Activated effector memory CD4-positive, alpha-beta T cell treated with anti-CD3 and anti-CD28 coated beads, Interleukin-2, amount 50 U/mL, for 16 hours (primary cell): Measurements from ENCODE around the gene SLC16A5.
"Not testable (repeated sequence)": the region's sequence is repeated elsewhere in the genome, so short reads cannot be mapped to it uniquely, and the experiment has no call there.

Source experiments
- DNase-seq: peaks from one replicate; pipeline ENCODE4 v3.0.0-alpha.2; 2020

The SLC16A5 gene

GRCh38 chr17:75113798-75114551 is 26.2 kb downstream of the SLC16A5 start:
- peak; percentile 94 for DNase-seq

GRCh38 chr17:75114552-75115314 is 27.0 kb downstream of the SLC16A5 start:
- no peak for DNase-seq

- DNase-seq, result no peak
Observed at GRCh38 chr17:75115555-75115954, 27.8 kb downstream of the SLC16A5 start.

- DNase-seq, result no peak
Observed at GRCh38 chr17:75116737-75117136, 29.0 kb downstream of the SLC16A5 start.

- DNase-seq, result no peak
Observed at GRCh38 chr17:75118307-75118706, 30.6 kb downstream of the SLC16A5 start.

GRCh38 chr17:75124041-75124818 is 36.5 kb downstream of the SLC16A5 start:
- peak; percentile 90 for DNase-seq

GRCh38 chr17:75124819-75125162 is 37.0 kb downstream of the SLC16A5 start:
- no peak for DNase-seq

- DNase-seq, result no peak
Observed at GRCh38 chr17:75125984-75126383, 38.2 kb downstream of the SLC16A5 start.

- no peak for DNase-seq
Observed at GRCh38 chr17:75126954-75127353, 39.2 kb downstream of the SLC16A5 start.

- not testable (repeated sequence) for DNase-seq
Observed at GRCh38 chr17:75127936-75128335, 40.2 kb downstream of the SLC16A5 start.

GRCh38 chr17:75128694-75129505 is 41.1 kb downstream of the SLC16A5 start:
- DNase-seq, result no peak

- DNase-seq, result no peak
Observed at GRCh38 chr17:75129576-75129975, 41.8 kb downstream of the SLC16A5 start.

- DNase-seq, result no peak
Observed at GRCh38 chr17:75130059-75130631, 42.4 kb downstream of the SLC16A5 start.

- peak; percentile 82 for DNase-seq
Observed at GRCh38 chr17:75130632-75131277, 43.0 kb downstream of the SLC16A5 start.

- DNase-seq, result peak; percentile 88
Observed at GRCh38 chr17:75131278-75132017, 43.7 kb downstream of the SLC16A5 start, which contains the start of gene NT5C. Gene NT5C (minus strand): TSS chr17:75131742. CDS start chr17:75131707, 35 bp downstream.

- DNase-seq, result not testable (repeated sequence)
Observed at GRCh38 chr17:75132018-75133000, 44.6 kb downstream of the SLC16A5 start.

- DNase-seq, result no peak
Observed at GRCh38 chr17:75133001-75133400, 45.2 kb downstream of the SLC16A5 start.

GRCh38 chr17:75133607-75134347 is 46.0 kb downstream of the SLC16A5 start:
- not testable (repeated sequence) for DNase-seq

- no peak for DNase-seq
Observed at GRCh38 chr17:75135452-75135851, 47.7 kb downstream of the SLC16A5 start.
